ACHN (cell line): ENCODE measurements around the gene SLC28A2.
"Not testable (repeated sequence)": the region's sequence is repeated elsewhere in the genome, so short reads cannot be mapped to it uniquely, and the experiment has no call there.

Experiments
- DNase-seq: peaks from one replicate; pipeline ENCODE4 v3.0.0-alpha.2; 2015
- in situ Hi-C: cut with HindIII; loops from 2 replicates; pipeline ENCODE4 v1.10.0; 2017; ENCODE audit warnings: low sequenced_read_pairs, low pct_ligation_motif_present, low pct_unique_long_range_greater_than_20kb

SLC28A2 gene

DNA sequence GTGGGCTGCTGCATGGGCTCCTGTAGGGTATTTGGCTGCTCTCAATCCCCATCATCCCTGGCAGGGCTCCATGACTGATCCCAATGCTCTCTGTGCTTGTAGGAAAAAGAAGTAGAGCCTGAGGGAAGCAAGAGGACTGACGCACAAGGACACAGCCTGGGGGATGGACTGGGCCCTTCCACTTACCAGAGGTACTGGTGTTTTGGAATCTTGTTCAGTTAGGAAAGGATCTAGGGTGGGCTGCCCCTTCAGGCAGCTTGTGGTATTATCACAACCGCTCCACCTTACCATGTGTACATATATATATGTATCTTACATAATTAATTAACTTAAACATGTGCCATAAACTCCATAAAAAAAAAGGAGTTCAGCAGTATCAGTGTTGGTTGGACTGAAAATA is 1.3 kb downstream of the SLC28A2 start:
- peak; percentile 8 for DNase-seq
- in situ Hi-C loops: no loop called here

DNA sequence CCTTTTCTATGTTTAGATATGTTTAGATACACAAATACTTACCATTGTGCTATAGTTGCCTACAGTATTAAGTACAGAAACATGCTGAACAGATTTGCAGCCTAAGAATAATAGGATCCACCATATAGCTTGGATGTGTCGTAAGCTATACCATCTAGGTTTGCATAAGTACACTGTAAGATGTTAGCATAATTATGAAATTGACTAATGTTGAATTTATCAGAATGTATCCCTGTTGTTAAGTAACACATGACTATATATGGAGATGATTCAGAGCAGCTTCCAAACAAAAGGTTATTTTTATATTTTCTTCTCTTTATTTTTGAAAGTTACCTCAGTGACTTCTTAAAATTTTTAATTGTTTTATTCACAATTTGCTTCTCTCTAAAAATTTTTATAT is 2.4 kb downstream of the SLC28A2 start:
- no peak for DNase-seq
- in situ Hi-C loops: no loop called here

DNA sequence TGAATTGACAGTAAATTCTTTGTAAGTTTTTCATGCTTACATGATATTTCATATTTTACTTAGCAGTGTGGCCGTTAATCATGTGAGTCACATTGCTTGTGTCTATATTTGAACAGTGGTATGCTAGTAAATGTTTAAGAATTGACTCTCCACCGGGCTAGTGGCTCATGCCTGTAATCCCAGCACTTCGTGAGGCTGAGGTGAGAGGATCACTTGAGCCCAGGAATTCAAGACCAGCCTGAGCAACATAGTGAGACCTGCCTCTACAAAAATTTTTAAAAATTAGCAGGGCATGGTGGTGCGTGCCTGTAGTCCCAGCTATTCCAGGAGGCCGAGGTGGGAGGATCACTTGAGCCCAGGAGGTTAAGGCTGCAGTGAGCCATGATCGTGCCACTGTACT is 2.8 kb downstream of the SLC28A2 start:
- in situ Hi-C loops: not testable (repeated sequence)
- peak; percentile 19 for DNase-seq

DNA sequence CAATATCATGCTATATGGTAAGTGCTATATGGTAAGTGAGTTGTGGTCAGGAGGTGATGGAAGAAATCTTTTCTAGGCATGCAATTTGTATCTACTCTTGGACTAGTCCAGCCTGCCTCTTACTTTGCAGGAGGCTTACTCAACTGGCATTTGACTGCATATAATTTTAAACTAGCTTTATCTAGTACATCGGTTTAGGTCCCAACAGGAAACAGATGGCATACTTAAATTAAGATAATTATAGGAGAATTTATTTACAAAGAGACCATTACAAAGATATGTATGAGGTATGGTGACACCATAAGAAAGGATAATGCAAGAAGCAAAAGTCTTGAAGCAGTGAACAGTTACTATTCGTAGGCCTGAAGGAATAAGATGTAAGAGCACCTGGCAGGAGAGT is 7.8 kb downstream of the SLC28A2 start:
- DNase-seq: no peak
- in situ Hi-C loops: no loop called here

DNA sequence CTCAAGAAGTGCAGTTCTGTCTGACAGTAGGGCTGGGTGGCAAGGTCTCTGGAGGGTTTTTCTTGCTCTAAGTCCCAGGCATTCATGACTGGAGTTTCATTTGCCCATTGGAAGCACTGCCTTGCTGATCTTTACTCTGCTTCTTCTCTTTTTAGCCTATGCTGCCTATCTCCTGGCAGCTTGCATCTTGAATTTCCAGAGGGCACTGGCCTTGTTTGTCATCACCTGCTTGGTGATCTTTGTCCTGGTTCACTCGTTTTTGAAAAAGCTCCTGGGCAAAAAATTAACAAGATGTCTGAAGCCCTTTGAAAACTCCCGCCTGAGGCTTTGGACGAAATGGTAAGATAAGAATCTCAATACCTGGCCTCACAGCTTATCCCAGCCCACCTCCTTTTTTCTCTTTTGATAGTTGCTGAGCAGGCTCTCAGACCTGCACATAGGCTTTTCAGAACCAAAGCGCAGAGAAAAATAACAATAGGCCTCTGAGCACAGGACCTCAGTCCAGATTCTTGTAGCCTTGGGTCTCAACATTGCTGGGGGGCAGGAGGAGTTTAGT is 10.9 kb downstream of the SLC28A2 start:
- no peak for DNase-seq
- in situ Hi-C loops: no loop called here

DNA sequence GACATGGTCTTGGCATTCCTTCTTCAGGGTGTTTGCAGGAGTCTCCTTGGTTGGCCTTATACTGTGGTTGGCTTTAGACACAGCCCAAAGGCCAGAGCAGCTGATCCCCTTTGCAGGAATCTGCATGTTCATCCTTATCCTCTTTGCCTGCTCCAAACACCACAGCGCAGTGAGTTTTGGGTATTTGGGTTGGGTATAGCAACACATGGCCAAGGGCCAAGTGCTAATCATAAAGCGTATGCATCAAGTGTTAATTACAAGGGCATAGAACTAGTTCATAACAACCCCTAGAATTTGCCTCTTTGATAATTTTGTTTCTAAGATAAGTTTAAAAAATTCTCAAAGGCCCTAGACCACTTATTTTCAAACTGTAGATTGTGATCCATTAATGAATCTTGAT is 11.8 kb downstream of the SLC28A2 start:
- DNase-seq: no peak
- in situ Hi-C loops: no loop called here

DNA sequence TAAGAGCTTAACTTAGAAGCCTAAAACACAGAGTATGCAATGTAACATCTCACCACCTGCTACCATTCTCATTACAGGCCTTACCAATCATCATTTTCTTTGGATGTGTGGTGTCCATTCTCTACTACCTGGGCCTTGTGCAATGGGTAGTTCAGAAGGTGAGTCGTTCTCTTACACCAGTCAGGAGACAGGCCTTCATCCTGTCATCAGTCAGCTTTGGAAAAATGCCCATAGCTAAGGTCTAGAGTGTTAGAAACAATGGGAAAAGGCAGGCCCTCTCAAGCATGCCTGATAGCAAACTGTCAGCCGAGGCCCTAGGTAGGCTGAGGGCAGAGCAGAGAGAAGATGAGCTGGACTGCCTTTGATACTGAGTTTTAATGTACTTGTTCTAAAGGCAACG is 13.5 kb downstream of the SLC28A2 start:
- no peak for DNase-seq
- in situ Hi-C loops: no loop called here

DNA sequence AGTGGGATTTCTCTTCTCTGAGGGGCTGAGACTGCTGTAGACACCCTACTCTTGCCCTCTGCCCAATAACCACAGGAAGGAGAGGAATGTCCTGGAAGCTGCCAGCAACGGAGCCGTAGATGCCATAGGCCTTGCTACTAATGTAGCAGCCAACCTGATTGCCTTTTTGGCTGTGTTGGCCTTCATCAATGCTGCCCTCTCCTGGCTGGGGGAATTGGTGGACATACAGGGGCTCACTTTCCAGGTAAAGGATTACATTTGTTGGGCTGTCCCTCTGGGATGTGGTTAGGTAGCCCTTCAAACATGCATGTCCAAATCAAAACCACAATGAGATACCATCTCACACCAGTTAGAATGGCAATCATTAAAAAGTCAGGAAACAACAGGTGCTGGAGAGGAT is 16.1 kb downstream of the SLC28A2 start:
- in situ Hi-C loops: no loop called here
- DNase-seq: no peak

DNA sequence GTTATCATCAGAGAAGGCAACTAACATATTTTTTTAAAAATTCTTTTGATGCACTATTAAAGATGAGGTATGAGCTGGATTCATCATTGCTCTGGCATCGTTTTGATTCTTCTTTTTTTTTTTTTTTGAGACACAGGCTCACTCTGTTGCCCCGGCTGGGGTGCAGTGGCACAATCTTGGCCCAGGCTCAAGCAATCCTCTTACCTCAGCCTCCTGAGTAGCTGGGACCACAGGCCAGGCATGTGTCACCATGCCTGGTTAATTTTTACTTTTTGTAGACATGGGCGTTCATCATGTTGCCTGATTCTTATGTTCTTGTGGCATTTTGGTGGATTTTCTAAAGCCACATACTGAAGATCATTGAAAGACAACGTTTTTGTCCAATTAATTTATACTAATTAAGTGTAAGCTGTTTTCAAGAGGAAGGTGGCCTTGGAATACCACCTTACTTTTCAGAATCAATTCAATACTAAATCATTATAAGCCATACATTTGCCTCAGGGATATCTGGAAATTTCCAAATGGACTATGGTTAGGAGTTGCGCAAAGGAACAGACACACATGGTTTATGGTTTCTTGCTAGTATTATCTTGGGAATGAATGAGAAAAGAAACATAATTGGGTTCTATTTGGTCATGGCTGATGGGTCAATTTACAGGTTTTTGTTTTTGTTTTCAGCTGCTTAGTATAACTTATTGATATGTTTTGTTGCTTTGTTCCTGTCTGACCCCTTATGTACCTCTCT is 22.8 kb downstream of the SLC28A2 start:
- peak; percentile 73 for DNase-seq
- in situ Hi-C loops: no loop called here

DNA sequence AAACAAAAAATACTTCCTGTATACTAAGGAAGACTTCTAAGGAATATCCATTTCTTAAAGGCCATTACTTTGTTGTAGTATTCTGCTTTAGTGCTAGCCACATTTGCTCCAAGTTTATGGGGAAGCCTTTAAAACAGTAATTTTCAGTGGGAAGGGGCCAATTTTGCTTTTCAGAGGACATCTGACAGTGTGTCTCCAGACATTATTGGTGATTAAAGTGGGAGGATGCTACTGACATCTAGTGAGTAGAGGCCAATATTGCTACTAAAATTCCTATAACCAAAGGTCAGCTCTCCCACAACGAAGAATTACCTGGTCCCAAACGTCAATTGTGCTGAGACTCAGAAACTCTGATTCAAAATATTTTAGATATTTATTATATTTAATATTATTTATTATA is 24.8 kb downstream of the SLC28A2 start:
- in situ Hi-C loops: no loop called here
- DNase-seq: peak; percentile 59

DNA sequence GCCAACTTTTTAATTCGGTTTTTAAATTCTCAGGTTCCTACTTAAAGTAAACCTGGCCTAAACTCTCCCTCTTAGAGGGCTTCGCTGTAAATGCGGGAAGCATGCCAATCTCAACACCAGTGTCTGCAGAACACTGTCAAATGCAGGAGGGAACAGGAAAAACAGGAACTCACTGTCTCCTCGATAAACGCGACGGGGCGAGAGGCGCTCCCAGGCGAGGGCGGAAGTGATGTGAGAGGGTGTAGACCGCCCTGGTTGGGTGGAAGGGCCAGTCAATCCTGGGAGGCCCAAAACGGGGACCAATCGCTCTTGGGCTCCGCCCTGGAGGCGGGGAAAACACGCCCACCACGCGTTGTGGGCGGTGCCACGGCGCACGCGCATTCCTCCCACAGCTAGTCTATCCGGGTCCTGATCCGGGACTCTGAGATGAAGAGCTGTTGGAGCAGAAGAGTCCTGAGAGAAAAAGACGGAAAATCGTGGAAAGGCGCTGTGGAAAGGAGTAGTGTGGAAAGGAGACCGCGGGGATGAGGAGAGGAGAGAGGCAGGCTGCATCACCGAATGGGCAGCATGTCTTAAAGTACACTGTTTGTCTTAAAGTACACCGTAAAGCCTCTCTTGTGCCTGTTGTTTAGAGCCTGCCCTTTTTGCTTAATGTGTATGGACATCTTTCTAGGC is 27.1 kb downstream of the SLC28A2 start:
- in situ Hi-C loops: no loop called here
- peak; percentile 94 for DNase-seq

DNA sequence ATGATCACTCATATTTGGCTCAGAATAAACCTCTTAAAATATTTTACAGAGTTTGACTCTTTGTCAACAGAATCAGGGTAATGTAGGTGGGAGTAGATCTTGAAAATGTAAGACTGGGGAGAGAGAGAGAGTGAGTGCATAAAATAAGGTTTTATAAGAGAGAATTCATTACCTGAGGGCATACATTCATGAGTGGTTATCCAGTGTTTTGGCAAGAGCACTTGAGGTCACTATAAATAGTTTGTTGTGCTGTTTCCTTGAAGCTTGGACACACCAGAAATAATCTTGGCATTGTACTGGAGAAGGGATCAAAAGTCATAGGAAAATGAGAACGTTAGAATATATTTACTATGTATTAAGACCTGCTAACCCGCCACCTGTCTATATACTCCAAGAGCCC is 33.4 kb downstream of the SLC28A2 start:
- in situ Hi-C loops: no loop called here
- DNase-seq: no peak

DNA sequence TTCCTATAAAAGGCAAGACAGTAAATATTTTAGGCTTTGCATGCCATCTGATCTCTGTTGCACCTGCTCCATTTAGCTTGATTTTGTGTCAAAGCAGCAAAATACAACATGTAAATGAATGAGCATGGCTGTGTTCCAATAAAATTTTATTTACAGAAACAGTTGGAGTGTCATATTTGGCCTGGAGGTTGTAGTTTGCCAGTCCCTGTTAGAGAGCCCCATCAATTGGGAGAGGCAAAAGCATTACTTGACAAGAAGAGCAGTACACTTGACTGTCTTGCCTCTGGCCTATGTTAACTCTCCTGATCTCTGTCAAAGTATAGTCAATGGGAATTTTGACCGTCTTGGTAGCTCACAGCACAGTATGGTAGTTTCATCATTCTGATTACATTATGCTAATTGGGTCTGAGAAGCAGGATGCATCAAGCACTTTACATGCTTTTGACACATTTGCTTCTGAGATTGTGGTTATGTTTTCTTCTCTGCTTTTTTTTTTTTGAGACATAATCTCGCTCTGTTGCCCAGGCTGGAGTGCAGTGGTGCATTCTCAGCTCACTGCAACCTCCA is 35.4 kb downstream of the SLC28A2 start:
- DNase-seq: no peak
- in situ Hi-C loops: no loop called here

DNA sequence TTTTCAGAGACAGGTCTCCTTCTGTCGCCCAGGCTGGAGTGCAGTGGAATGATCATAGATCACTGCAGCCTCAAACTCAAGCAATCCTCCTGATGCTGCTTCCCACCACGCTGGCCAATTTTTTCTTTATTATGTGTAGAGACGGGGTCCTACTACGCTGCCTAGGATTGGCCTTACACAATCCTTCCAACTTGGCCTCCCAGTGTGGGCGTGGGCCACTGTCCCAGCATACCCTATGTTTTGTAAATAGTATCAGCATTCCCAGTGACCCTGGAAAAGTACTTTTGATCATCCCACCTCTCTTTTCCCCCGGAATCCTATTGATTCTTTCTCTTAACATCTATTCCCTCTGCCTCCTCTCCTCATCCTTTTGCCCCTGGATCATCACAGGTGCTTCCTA is 36.9 kb downstream of the SLC28A2 start:
- in situ Hi-C loops: no loop called here
- DNase-seq: no peak

DNA sequence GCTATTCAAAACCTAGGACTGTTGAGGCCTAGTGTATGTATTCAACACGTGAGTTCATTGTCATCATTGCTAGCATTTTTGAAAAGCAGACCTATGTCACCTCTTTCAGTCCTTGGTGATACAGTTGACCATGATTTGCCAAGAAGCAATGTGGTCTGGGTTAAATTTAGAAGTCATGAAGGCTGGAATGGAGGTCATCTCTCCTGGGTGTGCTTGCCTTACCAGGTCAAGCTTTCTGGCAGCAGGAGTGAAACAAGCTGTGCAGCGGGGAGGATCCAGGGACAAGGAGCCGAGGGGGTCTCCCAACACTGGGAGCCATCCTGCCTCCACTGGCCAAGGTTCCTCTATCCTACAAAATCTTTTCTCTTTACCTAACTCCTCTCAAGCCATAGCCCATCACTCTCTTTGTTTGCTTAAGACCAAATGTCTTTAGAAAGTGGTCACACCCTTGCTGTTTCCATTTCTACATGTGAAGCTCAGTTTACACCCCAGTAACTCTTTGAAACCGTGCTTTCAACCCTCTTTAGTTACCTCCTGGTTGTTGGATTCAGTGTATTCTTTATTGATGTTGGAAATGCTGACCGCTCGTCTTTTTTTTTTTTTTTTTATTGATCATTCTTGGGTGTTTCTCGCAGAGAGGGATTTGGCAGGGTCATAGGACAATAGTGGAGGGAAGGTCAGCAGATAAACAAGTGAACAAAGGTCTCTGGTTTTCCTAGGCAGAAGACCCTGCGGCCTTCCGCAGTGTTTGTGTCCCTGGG is 40.0 kb downstream of the SLC28A2 start:
- DNase-seq: no peak
- in situ Hi-C loops: no loop called here

DNA sequence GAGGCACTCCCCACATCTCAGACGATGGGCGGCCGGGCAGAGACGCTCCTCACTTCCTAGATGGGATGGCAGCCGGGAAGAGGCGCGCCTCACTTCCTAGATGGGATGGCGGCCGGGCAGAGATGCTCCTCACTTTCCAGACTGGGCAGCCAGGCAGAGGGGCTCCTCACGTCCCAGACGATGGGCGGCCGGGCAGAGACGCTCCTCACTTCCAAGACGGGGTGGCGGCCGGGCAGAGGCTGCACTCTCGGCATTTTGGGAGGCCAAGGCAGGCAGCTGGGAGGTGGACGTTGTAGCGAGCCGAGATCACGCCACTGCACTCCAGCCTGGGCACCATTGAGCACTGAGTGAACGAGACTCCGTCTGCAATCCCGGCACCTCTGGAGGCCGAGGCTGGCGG is 41.3 kb downstream of the SLC28A2 start:
- in situ Hi-C loops: not testable (repeated sequence)

DNA sequence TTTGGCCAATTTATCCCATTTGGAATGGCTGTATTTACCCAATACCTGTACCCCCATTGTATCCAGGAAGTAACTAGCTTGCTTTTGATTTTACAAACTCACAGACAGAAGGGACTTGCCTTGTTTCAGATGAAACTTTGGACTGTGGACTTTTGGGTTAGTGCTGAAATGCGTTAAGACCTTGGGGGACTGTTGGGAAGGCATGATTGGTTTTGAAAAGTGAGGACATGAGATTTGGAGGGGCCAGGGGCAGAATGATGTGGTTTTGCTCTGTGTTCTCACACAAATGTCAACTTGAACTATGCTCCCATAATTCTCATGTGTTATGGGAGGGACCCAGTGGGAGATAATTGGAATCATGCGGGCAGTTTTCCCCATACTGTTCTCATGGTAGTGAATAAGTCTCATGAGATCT is 46.9 kb downstream of the SLC28A2 start:
- in situ Hi-C loops: not testable (repeated sequence)

More for the DNA sequence above, 41.3 kb downstream of the SLC28A2 start:
- DNase-seq: not testable (repeated sequence)

DNA sequence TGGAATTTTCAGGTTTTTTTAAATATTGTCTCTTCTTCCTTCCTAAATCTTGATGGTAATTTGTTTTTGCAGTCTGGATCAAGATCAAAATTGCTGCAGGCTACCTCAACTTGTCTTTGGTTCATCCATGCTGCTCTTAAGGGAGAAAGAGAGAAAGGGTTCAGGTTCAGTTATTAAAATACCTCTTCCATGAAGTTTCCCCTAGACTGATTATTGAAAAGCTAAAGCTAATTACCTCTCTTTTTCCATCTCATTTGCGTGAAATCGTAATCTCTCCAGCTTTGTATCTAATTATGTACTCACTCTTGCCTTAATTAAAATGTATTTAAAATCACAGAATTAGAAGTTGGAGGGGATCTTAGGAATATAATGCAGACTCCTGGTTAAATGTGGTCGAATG is 52.7 kb downstream of the SLC28A2 start:
- DNase-seq: no peak
- in situ Hi-C loops: no loop called here

More for the DNA sequence above, 46.9 kb downstream of the SLC28A2 start:
- DNase-seq: not testable (repeated sequence)

DNA sequence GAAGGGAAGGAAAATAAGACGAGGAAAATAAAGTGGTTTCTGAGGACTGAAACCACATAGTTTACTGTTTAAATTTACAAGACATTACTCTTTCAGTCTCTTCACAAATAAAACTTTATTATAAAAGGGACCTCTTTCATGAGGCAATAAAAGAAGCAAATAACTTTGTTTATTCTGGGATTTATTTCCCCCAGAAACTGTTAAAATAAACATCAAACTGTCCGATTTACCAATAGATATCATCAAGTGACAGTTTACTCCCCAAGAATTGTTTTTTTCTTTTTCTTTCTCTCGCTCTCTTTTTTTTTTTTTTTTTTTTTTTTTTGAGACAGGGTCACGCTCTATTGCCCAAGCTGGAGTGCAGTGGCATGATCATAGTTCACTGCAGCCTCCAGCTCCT is 54.1 kb downstream of the SLC28A2 start:
- in situ Hi-C loops: no loop called here
- no peak for DNase-seq
